SJCRH30 (cell line): ENCODE measurements around the gene PTPRB. TPM values are rescaled to one million over a fixed set of nuclear protein-coding genes. Genes with fewer than 3 reads are reported as not detected.

Experiments used
- DNase-seq, 2 experiments: peaks; one replicate each; pipeline ENCODE4 v3.0.0-alpha.2; 2015 to 2020
- H3K27ac ChIP-seq: fragments of 250-450 bp; sonication (Bioruptor Pico); 2 replicates; pipeline ENCODE4 v1.5.1; 2020; ENCODE audit warnings: mild to moderate bottlenecking, moderate library complexity
- H3K27me3 ChIP-seq: fragments of 250-450 bp; sonication (Bioruptor Pico); 2 replicates; pipeline ENCODE4 v1.5.1; 2020; ENCODE audit warnings: mild to moderate bottlenecking, moderate library complexity
- H3K36me3 ChIP-seq: fragments of 250-450 bp; sonication (Bioruptor Pico); 2 replicates; pipeline ENCODE4 v1.5.1; 2020; ENCODE audit warnings: mild to moderate bottlenecking, moderate library complexity
- H3K4me1 ChIP-seq: fragments of 250-450 bp; sonication (Bioruptor Pico); 2 replicates; pipeline ENCODE4 v1.5.1; 2020; ENCODE audit warnings: mild to moderate bottlenecking, moderate library complexity
- H3K4me3 ChIP-seq: fragments of 250-450 bp; sonication (Bioruptor Pico); 2 replicates; pipeline ENCODE4 v1.5.1; 2020; ENCODE audit warnings: mild to moderate bottlenecking, moderate library complexity
- H3K9me3 ChIP-seq: fragments of 250-450 bp; sonication (Bioruptor Pico); replicated peaks from 2 replicates; pipeline ENCODE4 v1.5.1; 2020; ENCODE audit warnings: mild to moderate bottlenecking, moderate library complexity
- total RNA-seq: library from RNA; depleted of rRNA; stranded (reverse); fragments of >200 nt; shearing (Covaris generic); gene quantifications from 2 replicates; pipeline ENCODE4 v1.2.3, GENCODE V29; 2014

Gene PTPRB
- total RNA-seq, 1 experiment from 2014 or later: 0.02 TPM

GRCh38 chr12:70592664-70593063, 44.6 kb downstream of the PTPRB start:
- no peak overlapping the region for H3K4me3 ChIP-seq
- H3K9me3 ChIP-seq: no peaks in the 10 kb centered on the region
- no peak overlapping the region for H3K27ac ChIP-seq
- H3K27me3 ChIP-seq: no peaks in the 10 kb centered on the region
- no peaks in the 10 kb centered on the region for H3K36me3 ChIP-seq
- no peaks in the 10 kb centered on the region for H3K4me1 ChIP-seq
- DNase-seq: no peak

- H3K27me3 ChIP-seq: no peaks in the 10 kb centered on the region
- no peaks in the 10 kb centered on the region for H3K36me3 ChIP-seq
- no peak overlapping the region for H3K4me3 ChIP-seq
- H3K9me3 ChIP-seq: no peaks in the 10 kb centered on the region
- no peak for DNase-seq
- H3K27ac ChIP-seq: no peak overlapping the region
- no peaks in the 10 kb centered on the region for H3K4me1 ChIP-seq
Measured at GRCh38 chr12:70590549-70591226, 46.5 kb downstream of the PTPRB start.

DNA sequence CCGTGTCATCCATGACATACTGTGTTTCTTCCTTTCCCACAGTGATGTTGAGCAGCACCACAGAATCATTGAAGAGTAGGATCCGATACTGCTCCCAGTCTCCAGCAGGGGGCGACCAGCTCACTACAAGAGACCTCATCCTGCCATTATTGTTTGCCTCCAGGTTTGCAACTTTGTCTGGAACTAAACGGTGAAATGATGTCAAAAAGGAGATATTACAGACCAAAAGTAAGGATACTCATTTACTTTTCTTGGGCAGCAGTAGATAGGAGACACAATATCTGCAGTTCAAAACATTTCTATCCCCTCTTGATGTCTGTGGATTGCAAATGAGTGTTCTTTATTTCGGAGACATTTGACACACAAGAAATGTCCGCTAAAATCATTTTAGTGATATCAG, 47.2 kb downstream of the PTPRB start:
- no peak overlapping the region for H3K4me3 ChIP-seq
- no peaks in the 10 kb centered on the region for H3K4me1 ChIP-seq
- H3K27ac ChIP-seq: no peak overlapping the region
- no peaks in the 10 kb centered on the region for H3K27me3 ChIP-seq
- DNase-seq: peak; percentile 66 to 82
- no peaks in the 10 kb centered on the region for H3K36me3 ChIP-seq
- no peaks in the 10 kb centered on the region for H3K9me3 ChIP-seq

DNA sequence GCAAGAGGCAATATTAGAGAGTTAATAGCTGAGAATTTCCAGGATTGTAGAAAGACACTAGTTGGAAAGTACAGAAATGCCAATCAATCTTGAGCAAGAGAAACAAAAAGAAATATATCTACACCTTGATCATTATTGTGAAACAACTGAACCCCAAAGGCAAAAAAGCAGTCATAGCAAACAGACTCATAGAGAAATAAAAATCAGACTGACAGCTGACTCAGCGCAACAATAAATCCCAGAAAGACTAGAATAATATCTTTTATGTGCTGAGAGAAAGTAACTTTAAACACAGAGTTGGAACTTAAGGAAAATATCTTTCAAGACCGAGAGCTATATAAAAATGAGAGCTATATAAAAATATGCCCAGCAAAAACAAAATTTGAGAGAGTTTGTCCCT, 52.9 kb downstream of the PTPRB start:
- Histone ChIP-seq H3K4me3 (no peak overlapping the region), H3K4me1 (no peaks in the 10 kb centered on the region), H3K9me3 (no peaks in the 10 kb centered on the region), H3K27me3 (no peaks in the 10 kb centered on the region), H3K27ac (no peak overlapping the region), H3K36me3 (no peaks in the 10 kb centered on the region)
- no peak for DNase-seq

DNA sequence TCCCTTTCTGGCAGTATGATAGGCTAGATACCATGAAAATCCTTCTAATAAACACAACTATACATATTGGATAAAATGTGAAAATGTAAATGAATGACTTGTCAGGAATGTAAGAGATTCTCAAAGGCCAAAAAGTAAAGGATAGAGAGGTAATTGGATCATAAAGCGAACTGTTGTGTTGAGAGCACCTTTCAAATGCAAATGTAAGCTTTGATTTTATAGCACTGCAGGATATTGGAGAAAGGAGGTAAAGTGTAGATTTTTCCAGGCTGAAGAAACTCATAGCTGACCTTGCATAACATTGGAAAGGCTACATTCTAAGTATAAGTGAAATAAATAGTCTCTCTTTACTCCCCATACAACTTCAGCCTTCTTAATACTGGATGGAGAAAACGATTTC, 54.0 kb downstream of the PTPRB start:
- H3K4me1 ChIP-seq: no peaks in the 10 kb centered on the region
- no peaks in the 10 kb centered on the region for H3K9me3 ChIP-seq
- no peak for DNase-seq
- H3K27me3 ChIP-seq: no peaks in the 10 kb centered on the region
- H3K36me3 ChIP-seq: no peaks in the 10 kb centered on the region
- no peak overlapping the region for H3K27ac ChIP-seq
- H3K4me3 ChIP-seq: no peak overlapping the region

GRCh38 chr12:70581208-70581607, 56.0 kb downstream of the PTPRB start:
- Histone ChIP-seq H3K27ac (no peak overlapping the region), H3K36me3 (no peaks in the 10 kb centered on the region), H3K4me3 (no peak overlapping the region), H3K9me3 (no peaks in the 10 kb centered on the region), H3K27me3 (no peaks in the 10 kb centered on the region), H3K4me1 (no peaks in the 10 kb centered on the region)
- no peak for DNase-seq

DNA sequence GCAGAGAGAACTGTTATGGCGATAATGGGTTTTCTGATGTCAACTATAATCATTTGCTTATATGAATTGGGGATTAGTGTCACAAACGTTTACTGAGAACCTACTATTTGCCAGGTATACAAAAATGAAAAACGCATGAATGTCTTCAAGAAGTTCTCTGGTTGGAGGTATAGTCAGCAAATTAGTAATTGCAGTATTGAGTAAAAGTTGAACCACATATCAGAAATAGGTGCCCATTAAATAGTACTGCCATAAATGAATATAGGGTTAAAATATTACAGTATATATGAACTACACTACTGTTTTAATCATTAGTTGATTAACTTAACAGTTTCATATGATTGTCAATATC, 60.0 kb downstream of the PTPRB start:
- H3K36me3 ChIP-seq: no peaks in the 10 kb centered on the region
- no peaks in the 10 kb centered on the region for H3K9me3 ChIP-seq
- no peaks in the 10 kb centered on the region for H3K27me3 ChIP-seq
- DNase-seq: no peak
- H3K4me1 ChIP-seq: no peaks in the 10 kb centered on the region
- no peak overlapping the region for H3K27ac ChIP-seq
- no peak overlapping the region for H3K4me3 ChIP-seq

DNA sequence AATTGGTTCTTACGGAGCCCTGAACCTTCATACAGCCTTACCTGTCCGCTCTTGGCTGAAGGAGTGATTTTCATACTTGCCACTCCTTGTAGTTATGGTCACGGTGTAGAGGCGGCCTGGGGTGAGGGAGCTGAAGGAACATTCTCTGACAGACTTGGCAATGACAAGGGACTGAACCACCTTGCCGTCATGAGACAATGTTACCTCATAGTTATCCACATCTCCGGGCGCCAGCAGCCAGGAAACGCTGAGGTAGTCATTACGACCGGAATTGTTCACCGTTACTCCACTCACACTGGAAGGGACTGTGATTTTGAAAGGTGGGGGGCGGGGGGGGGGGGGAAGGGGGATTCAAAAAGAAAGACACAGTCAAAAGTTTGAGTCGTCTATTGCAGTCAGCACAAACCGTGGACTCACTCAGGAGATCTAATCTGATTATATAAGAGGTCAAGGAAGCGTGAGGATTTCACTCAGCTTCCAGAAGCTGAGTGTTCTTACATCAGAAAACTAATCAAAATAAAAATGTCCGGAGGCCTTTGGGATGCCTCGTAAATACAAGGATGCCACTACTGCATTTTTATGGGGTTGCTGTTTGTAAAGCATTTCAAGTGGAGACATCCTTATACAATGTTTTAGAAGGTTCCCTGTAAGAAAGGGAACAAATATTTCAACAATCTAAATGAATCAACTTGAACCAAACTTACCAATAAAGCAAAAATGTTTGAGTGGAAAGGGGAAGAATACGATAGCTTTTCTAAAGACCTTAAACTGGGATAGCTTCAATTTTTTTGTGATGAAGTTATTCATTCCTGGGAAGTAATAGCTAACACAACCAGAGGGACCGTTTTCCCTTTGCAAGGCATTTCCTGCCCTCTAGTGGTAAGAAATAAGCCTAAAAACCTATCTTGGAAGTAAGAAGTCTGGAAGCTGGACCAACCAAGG, 60.6 kb downstream of the PTPRB start:
- peak in 1 of 2 experiments; percentile 81 for DNase-seq
- no peaks in the 10 kb centered on the region for H3K4me1 ChIP-seq
- no peak overlapping the region for H3K27ac ChIP-seq

DNA sequence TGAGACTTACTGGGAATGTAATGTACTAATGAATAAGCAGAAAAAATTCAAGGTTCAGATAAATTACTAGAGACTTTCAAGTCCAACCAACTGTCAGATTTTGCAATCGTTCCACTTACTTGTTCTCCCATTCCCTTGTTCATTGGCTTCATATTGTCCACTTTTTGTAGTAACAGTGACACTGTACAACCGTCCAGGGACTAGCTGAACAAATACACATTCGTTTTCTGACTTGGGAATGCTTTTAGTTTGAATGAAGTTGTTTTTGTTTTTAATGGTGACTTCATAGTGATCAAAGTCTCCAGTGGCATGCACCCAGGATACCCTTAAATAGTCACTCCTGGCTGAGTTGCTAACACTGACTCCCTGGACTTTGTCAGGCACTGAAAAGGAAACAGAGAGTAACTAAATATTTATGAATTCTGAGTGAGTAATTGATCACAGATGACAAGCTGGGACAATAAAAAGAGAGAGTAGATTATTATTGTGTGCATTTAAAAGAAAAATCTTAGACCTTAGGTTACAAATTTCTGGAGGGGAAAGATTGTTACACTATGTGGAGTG, 65.4 kb downstream of the PTPRB start:
- Histone ChIP-seq H3K4me3 (no peak overlapping the region), H3K4me1 (no peaks in the 10 kb centered on the region), H3K9me3 (no peaks in the 10 kb centered on the region), H3K27me3 (no peaks in the 10 kb centered on the region), H3K36me3 (no peaks in the 10 kb centered on the region), H3K27ac (no peak overlapping the region)
- DNase-seq: no peak

More for the DNA sequence above, 60.6 kb downstream of the PTPRB start:
- Histone ChIP-seq H3K36me3 (no peaks in the 10 kb centered on the region), H3K4me3 (no peak overlapping the region), H3K27me3 (no peaks in the 10 kb centered on the region), H3K9me3 (no peaks in the 10 kb centered on the region)

- Histone ChIP-seq H3K27ac (no peak overlapping the region), H3K9me3 (no peaks in the 10 kb centered on the region), H3K4me3 (no peak overlapping the region), H3K36me3 (no peaks in the 10 kb centered on the region), H3K4me1 (no peaks in the 10 kb centered on the region), H3K27me3 (no peaks in the 10 kb centered on the region)
- DNase-seq: no peak
Measured at GRCh38 chr12:70571029-70571428, 66.2 kb downstream of the PTPRB start.

DNA sequence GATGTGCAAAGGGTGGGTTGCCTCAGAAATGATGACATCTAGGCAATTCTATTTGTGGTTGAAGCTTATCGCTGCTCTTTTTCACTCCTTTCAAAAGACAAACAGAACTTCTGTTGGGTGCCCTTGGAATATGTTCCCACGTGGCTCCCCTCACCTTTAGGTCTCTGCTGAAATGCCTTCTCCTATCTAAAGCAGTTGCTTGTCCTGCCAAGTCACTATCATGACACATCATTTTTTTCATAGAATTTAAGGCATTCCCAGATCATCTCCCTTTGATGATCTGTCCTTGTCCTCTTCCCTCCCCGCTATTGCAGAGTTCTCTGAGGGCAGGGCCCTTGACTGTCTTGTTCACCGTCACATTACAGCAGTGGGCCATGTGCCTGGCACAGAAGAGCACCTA, 75.7 kb downstream of the PTPRB start:
- no peak overlapping the region for H3K27ac ChIP-seq
- DNase-seq: no peak
- no peak overlapping the region for H3K4me3 ChIP-seq
- no peaks in the 10 kb centered on the region for H3K36me3 ChIP-seq
- no peaks in the 10 kb centered on the region for H3K9me3 ChIP-seq
- H3K4me1 ChIP-seq: no peaks in the 10 kb centered on the region
- H3K27me3 ChIP-seq: no peaks in the 10 kb centered on the region

DNA sequence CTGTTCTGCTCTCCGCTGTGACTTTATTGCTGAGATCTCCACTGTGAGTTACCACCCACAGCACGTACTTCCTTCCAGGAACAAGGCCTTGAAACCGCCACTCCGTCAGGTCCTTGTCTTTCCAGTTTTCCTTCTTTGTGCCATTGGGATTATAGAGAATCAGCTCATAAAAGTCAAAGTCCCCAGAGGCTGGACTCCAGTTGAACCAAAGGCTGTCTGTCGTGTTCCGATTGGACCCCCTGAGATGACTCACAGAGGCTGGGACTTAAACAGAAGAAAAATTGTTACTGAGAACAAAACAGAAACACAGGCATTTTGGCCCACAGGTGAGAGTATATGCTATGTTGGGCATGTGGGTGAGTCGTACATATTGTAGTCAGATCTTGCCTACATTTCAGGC, 76.6 kb downstream of the PTPRB start:
- no peaks in the 10 kb centered on the region for H3K27me3 ChIP-seq
- H3K36me3 ChIP-seq: no peaks in the 10 kb centered on the region
- no peak overlapping the region for H3K27ac ChIP-seq
- H3K4me1 ChIP-seq: no peaks in the 10 kb centered on the region
- no peak for DNase-seq
- no peaks in the 10 kb centered on the region for H3K9me3 ChIP-seq
- no peak overlapping the region for H3K4me3 ChIP-seq

DNA sequence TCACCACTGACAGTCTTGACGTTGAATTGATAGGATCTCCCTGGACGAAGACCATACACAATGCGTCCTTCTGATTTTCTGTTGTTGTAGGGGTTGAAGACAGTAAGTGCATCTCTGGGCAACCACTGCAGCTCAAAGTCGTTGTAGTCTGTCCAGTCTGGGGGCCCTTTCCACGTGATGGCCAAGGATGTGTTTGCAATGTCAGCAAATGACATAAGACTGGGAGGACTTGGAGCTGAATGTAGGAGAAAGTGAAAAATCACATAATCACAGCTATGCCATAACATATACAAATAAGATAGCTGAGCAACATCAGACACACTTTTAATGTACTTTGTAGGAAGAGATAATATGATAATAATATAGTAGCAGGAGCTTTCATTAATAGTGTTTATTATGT, 77.8 kb downstream of the PTPRB start:
- Histone ChIP-seq H3K27ac (no peak overlapping the region), H3K9me3 (no peaks in the 10 kb centered on the region), H3K4me3 (no peak overlapping the region), H3K36me3 (no peaks in the 10 kb centered on the region), H3K27me3 (no peaks in the 10 kb centered on the region), H3K4me1 (no peaks in the 10 kb centered on the region)
- DNase-seq: no peak

DNA sequence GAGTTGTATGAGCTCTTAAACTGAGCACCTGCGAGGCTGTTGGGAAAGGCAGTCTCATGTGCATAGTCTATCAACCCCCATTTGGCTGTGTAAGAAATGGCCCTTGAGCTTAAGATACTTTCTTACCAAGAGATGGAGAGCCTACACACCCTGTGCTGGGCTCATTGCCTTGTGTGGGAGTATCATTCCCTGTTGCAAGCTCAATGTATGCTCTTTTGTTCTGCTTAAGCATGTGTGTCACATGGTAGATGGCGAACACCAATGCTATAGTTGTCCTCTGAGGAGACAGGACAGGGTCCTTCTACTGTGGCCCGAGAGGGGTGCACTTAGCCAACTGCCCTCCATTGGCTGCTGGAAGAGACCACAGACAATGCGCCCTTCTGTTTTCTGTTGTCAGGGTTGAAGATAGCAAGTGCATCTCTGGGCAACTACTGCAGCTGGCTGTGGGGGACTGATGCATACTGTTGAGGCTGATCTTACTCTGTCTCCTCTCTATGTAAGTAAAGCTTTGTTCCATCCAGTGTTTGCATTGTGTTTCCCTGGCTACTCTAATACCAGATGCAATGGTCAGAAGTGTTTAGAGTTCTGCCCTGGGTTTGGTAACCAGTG, 79.5 kb downstream of the PTPRB start:
- no peaks in the 10 kb centered on the region for H3K36me3 ChIP-seq
- no peaks in the 10 kb centered on the region for H3K4me1 ChIP-seq
- no peaks in the 10 kb centered on the region for H3K9me3 ChIP-seq
- H3K27ac ChIP-seq: no peak overlapping the region
- H3K27me3 ChIP-seq: no peaks in the 10 kb centered on the region
- no peak for DNase-seq
- no peak overlapping the region for H3K4me3 ChIP-seq
